Placental epithelial cell (primary cell): ENCODE measurements around the gene DR1. TPM values are rescaled to one million over a fixed set of nuclear protein-coding genes. Genes with fewer than 3 reads are reported as not detected.

Experiments used
- small RNA-seq: library from RNA; depleted of rRNA; stranded (forward); fragments of <200 nt; gene quantifications from one replicate; pipeline ENCODE3, GENCODE V24; 2012
- total RNA-seq: library from RNA; depleted of rRNA; stranded (reverse); fragments of >200 nt; gene quantifications from 2 replicates; pipeline ENCODE4 v1.2.3, GENCODE V29; 2012

Gene DR1
- total RNA-seq = 20.8 and 46.3 TPM in 2 replicates

GRCh38 chr1:93345633-93346420 lies at the start of gene DR1:
DR1 (plus strand) TSS chr1:93345907; CDS start chr1:93346646, 739 bp downstream.

Small RNA genes within 50 kb of the gene (small RNA-seq; reads per million reads assigned to genes)
- gene RF00019 = not detected

Other genes with a start within 250 kb of the DR1 start
- 51.4 and 67.0 TPM in 2 replicates for gene TMED5, start 165.5 kb upstream of the DR1 start, total RNA-seq
- gene CCDC18, start 165.2 kb upstream of the DR1 start, total RNA-seq = 5.2 and 6.3 TPM in 2 replicates
- gene FNBP1L, start 102.2 kb downstream of the DR1 start, total RNA-seq = 55.0 and 56.1 TPM in 2 replicates